ENCODE data around the gene KCNK6.

KCNK6 gene

GRCh38 chr19:38277969-38278680 lies 41.5 kb upstream of the KCNK6 start:
- no peak for DNase-seq
- 86% methylated on average over 9 of the region's 9 CpGs for WGBS (ENCODE audit: insufficient coverage)
- POLR2A ChIA-PET: no interaction called here
- no peak overlapping the region for H3K4me3 ChIP-seq (ENCODE audit: control insufficient read depth in 1 of 7, extremely low read depth in 1 of 7, insufficient read depth in 4 of 7, low read depth in 2 of 7, low read length in 6 of 7)
- no peaks in the 10 kb centered on the region for H3K27me3 ChIP-seq (replicated peaks in 2 of 5; ENCODE audit: control insufficient read depth in 4 of 5, insufficient read depth in 5 of 5, low read length in 4 of 5)
- peaks cover 0 to 16% (median 9%) of the 10 kb centered on the region in 4 experiments for H3K36me3 ChIP-seq (ENCODE audit: control insufficient read depth in 4 of 4, insufficient read depth in 4 of 4, low read length in 3 of 4)
- peaks cover 0 to 22% (median 5%) of the 10 kb centered on the region in 4 experiments for H3K4me1 ChIP-seq (ENCODE audit: control extremely low read depth in 1 of 4, control insufficient read depth in 4 of 4, insufficient read depth in 4 of 4, low read length in 3 of 4)
- CTCF ChIA-PET: interaction anchor here (0.7 to 3.1 kb wide), 8 partner anchors 8 to 54 kb away, joined by 3 to 9 read pairs (median 4); partner anchors contain the start of gene PPP1R14A
- no peaks in the 10 kb centered on the region for H3K9me3 ChIP-seq (ENCODE audit: control extremely low read depth in 1 of 5, control insufficient read depth in 4 of 5, insufficient read depth in 2 of 5, low read depth in 1 of 5, low read length in 4 of 5)
- no peak overlapping the region for H3K27ac ChIP-seq (ENCODE audit: insufficient read depth in 1 of 2, low read depth in 1 of 2, low read length in 2 of 2, poor library complexity in 1 of 2, severe bottlenecking in 2 of 2)

DNA sequence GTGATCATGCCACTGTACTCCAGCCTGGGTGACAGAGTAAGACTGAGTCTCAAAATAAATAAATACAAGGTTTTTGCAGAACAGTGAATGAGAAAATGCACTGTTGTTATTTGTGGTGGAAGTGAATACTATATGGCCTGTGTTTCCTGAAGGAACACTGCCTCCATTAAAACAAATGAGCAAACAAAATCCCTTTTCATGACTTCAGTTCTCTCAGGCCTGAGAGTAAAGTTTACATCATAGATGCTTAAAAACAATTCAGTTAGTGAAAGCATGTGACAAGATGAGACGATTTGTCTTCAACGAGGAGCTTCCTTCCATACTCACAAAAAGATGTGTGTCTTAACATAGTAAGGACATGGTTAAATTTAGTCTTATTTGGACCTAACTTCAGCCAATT lies 40.9 kb upstream of the KCNK6 start:
- CTCF ChIA-PET: interaction anchor here (1.5 to 1.7 kb wide), 2 partner anchors 19 to 53 kb away, joined by 3 read pairs; no protein-coding TSS in a partner anchor
- WGBS (ENCODE audit: insufficient coverage): no CpG with 5 or more reads among the region's 2 CpGs

DNA sequence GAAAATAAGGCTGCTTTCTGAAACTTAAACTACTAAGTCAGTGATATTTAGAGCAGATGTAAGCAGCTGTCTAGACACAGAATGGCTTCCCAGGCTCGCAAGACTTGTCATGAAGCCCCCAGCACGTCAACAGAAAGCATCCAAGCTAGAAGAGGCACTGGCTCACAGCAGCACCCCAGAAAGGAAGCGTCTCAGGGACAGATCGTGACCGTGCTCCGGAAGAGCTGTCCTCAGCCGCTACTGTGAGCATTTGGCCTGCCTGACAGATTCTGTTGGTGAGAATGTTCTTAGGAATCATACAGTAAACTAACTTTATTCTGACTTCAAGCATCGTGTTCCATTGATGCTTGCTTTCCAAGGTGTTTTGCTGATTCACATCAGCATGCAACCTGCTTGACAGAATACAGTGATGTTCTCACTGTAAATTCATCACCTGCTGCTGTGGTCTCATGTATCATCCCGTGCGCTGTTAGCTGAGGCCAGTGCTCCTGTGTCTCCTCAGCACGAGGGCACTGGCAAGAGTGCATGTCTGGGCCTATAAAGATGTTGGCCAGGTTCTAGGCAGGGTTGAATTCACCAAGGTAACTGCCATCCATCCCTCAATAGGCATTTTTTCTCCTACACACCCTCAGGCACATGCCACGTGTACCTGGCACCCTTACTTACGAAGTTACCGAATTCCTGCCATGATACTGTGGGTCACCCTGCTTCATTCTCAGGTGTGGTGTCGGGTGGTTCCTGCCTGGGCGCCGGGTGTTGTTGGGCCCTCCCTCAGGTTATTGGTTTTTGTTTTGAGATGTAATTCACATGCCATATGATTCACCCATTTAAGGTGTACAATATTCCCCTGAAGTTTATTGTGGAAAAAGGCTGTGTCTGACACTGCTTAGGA lies 39.4 kb upstream of the KCNK6 start:
- Histone ChIP-seq H3K4me3 (ENCODE audit: control insufficient read depth in 1 of 7, extremely low read depth in 1 of 7, insufficient read depth in 4 of 7, low read depth in 2 of 7, low read length in 6 of 7) (no peak overlapping the region), H3K27ac (ENCODE audit: insufficient read depth in 1 of 2, low read depth in 1 of 2, low read length in 2 of 2, poor library complexity in 1 of 2, severe bottlenecking in 2 of 2) (no peak overlapping the region), H3K27me3 (replicated peaks in 2 of 5; ENCODE audit: control insufficient read depth in 4 of 5, insufficient read depth in 5 of 5, low read length in 4 of 5) (no peaks in the 10 kb centered on the region), H3K4me1 (ENCODE audit: control extremely low read depth in 1 of 4, control insufficient read depth in 4 of 4, insufficient read depth in 4 of 4, low read length in 3 of 4) (peaks cover 0 to 33% (median 24%) of the 10 kb centered on the region in 4 experiments), H3K9me3 (ENCODE audit: control extremely low read depth in 1 of 5, control insufficient read depth in 4 of 5, insufficient read depth in 2 of 5, low read depth in 1 of 5, low read length in 4 of 5) (no peaks in the 10 kb centered on the region), H3K36me3 (ENCODE audit: control insufficient read depth in 4 of 4, insufficient read depth in 4 of 4, low read length in 3 of 4) (peaks cover 0 to 19% (median 11%) of the 10 kb centered on the region in 4 experiments)
- no peak for DNase-seq
- 97% methylated on average over 8 of the region's 17 CpGs for WGBS (ENCODE audit: insufficient coverage)
- CTCF ChIA-PET: interaction anchor here (1.1 to 2.0 kb wide), 7 partner anchors 9 to 52 kb away, joined by 3 to 9 read pairs (median 4); no protein-coding TSS in a partner anchor
- POLR2A ChIA-PET: interaction anchor here (1.0 to 1.1 kb wide), 2 partner anchors 14 to 17 kb away, joined by 3 read pairs; no protein-coding TSS in a partner anchor

More for the DNA sequence above, 40.9 kb upstream of the KCNK6 start:
- H3K4me3 ChIP-seq (ENCODE audit: control insufficient read depth in 1 of 7, extremely low read depth in 1 of 7, insufficient read depth in 4 of 7, low read depth in 2 of 7, low read length in 6 of 7): no peak overlapping the region
- H3K4me1 ChIP-seq (ENCODE audit: control extremely low read depth in 1 of 4, control insufficient read depth in 4 of 4, insufficient read depth in 4 of 4, low read length in 3 of 4): peaks cover 0 to 27% (median 10%) of the 10 kb centered on the region in 4 experiments
- peaks cover 0 to 16% (median 9%) of the 10 kb centered on the region in 4 experiments for H3K36me3 ChIP-seq (ENCODE audit: control insufficient read depth in 4 of 4, insufficient read depth in 4 of 4, low read length in 3 of 4)
- no peaks in the 10 kb centered on the region for H3K27me3 ChIP-seq (replicated peaks in 2 of 5; ENCODE audit: control insufficient read depth in 4 of 5, insufficient read depth in 5 of 5, low read length in 4 of 5)
- DNase-seq: no peak
- no peaks in the 10 kb centered on the region for H3K9me3 ChIP-seq (ENCODE audit: control extremely low read depth in 1 of 5, control insufficient read depth in 4 of 5, insufficient read depth in 2 of 5, low read depth in 1 of 5, low read length in 4 of 5)
- POLR2A ChIA-PET: interaction anchor here (0.7 kb wide), 1 partner anchor 13 kb away, joined by 3 read pairs; no protein-coding TSS in a partner anchor
- no peak overlapping the region for H3K27ac ChIP-seq (ENCODE audit: insufficient read depth in 1 of 2, low read depth in 1 of 2, low read length in 2 of 2, poor library complexity in 1 of 2, severe bottlenecking in 2 of 2)

- ChIA-PET CTCF (interaction anchor here (0.6 to 2.4 kb wide), 5 partner anchors 16 to 38 kb away, joined by 3 to 9 read pairs (median 4); no protein-coding TSS in a partner anchor), POLR2A (interaction anchor here (1.1 kb wide), 1 partner anchor 16 kb away, joined by 4 read pairs; no protein-coding TSS in a partner anchor)
- H3K27ac ChIP-seq (ENCODE audit: insufficient read depth in 1 of 2, low read depth in 1 of 2, low read length in 2 of 2, poor library complexity in 1 of 2, severe bottlenecking in 2 of 2): no peak overlapping the region
- H3K36me3 ChIP-seq (ENCODE audit: control insufficient read depth in 4 of 4, insufficient read depth in 4 of 4, low read length in 3 of 4): peaks cover 0 to 28% (median 17%) of the 10 kb centered on the region in 4 experiments
- H3K4me1 ChIP-seq (ENCODE audit: control extremely low read depth in 1 of 4, control insufficient read depth in 4 of 4, insufficient read depth in 4 of 4, low read length in 3 of 4): peaks cover 0 to 34% (median 26%) of the 10 kb centered on the region in 4 experiments
- no peaks in the 10 kb centered on the region for H3K9me3 ChIP-seq (ENCODE audit: control extremely low read depth in 1 of 5, control insufficient read depth in 4 of 5, insufficient read depth in 2 of 5, low read depth in 1 of 5, low read length in 4 of 5)
- WGBS (ENCODE audit: insufficient coverage): 96% methylated on average over 4 of the region's 7 CpGs
- DNase-seq: no peak
- no peak overlapping the region for H3K4me3 ChIP-seq (ENCODE audit: control insufficient read depth in 1 of 7, extremely low read depth in 1 of 7, insufficient read depth in 4 of 7, low read depth in 2 of 7, low read length in 6 of 7)
- H3K27me3 ChIP-seq (replicated peaks in 2 of 5; ENCODE audit: control insufficient read depth in 4 of 5, insufficient read depth in 5 of 5, low read length in 4 of 5): no peaks in the 10 kb centered on the region
Observed at GRCh38 chr19:38281811-38282566, 37.7 kb upstream of the KCNK6 start.

- no peak overlapping the region for H3K4me3 ChIP-seq (ENCODE audit: control insufficient read depth in 1 of 7, extremely low read depth in 1 of 7, insufficient read depth in 4 of 7, low read depth in 2 of 7, low read length in 6 of 7)
- ChIA-PET POLR2A (no interaction called here), CTCF (interaction anchor here (0.7 to 2.4 kb wide), 3 partner anchors 11 to 146 kb away, joined by 3 to 7 read pairs (median 3); no protein-coding TSS in a partner anchor)
- peaks cover 0 to 40% (median 33%) of the 10 kb centered on the region in 4 experiments for H3K4me1 ChIP-seq (ENCODE audit: control extremely low read depth in 1 of 4, control insufficient read depth in 4 of 4, insufficient read depth in 4 of 4, low read length in 3 of 4)
- H3K36me3 ChIP-seq (ENCODE audit: control insufficient read depth in 4 of 4, insufficient read depth in 4 of 4, low read length in 3 of 4): peaks cover 2 to 35% (median 19%) of the 10 kb centered on the region in 4 experiments
- no peak overlapping the region for H3K27ac ChIP-seq (ENCODE audit: insufficient read depth in 1 of 2, low read depth in 1 of 2, low read length in 2 of 2, poor library complexity in 1 of 2, severe bottlenecking in 2 of 2)
- H3K27me3 ChIP-seq (replicated peaks in 2 of 5; ENCODE audit: control insufficient read depth in 4 of 5, insufficient read depth in 5 of 5, low read length in 4 of 5): no peaks in the 10 kb centered on the region
- WGBS (ENCODE audit: insufficient coverage): 93% methylated on average over 6 of the region's 8 CpGs
- no peak for DNase-seq
- no peaks in the 10 kb centered on the region for H3K9me3 ChIP-seq (ENCODE audit: control extremely low read depth in 1 of 5, control insufficient read depth in 4 of 5, insufficient read depth in 2 of 5, low read depth in 1 of 5, low read length in 4 of 5)
Observed at GRCh38 chr19:38283271-38283670, 36.4 kb upstream of the KCNK6 start.

DNA sequence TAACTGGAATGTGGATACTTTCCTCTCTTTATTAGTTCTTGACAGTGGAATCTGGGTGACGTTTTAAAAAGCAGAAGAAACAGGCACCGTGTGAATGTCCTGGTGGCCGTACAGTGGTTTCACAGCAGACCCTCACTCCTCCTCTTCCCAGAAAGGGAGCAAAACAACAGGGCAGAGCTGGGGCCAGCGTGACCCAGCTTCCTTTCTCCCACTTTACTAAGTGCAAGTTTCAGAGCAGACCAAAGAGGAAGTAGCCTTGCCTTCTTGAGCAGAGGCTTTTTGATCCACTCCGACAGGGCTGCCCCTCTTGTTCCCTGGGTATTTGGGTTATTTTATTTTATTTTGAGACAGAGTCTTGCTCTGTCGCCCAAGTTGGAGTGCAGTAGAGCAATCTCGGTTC lies 35.2 kb upstream of the KCNK6 start:
- Histone ChIP-seq H3K27me3 (replicated peaks in 2 of 5; ENCODE audit: control insufficient read depth in 4 of 5, insufficient read depth in 5 of 5, low read length in 4 of 5) (no peaks in the 10 kb centered on the region), H3K9me3 (ENCODE audit: control extremely low read depth in 1 of 5, control insufficient read depth in 4 of 5, insufficient read depth in 2 of 5, low read depth in 1 of 5, low read length in 4 of 5) (no peaks in the 10 kb centered on the region), H3K4me1 (ENCODE audit: control extremely low read depth in 1 of 4, control insufficient read depth in 4 of 4, insufficient read depth in 4 of 4, low read length in 3 of 4) (peaks cover 0 to 40% (median 33%) of the 10 kb centered on the region in 4 experiments), H3K27ac (ENCODE audit: insufficient read depth in 1 of 2, low read depth in 1 of 2, low read length in 2 of 2, poor library complexity in 1 of 2, severe bottlenecking in 2 of 2) (peak overlapping the region in 1 of 2 experiments; percentile 54), H3K4me3 (ENCODE audit: control insufficient read depth in 1 of 7, extremely low read depth in 1 of 7, insufficient read depth in 4 of 7, low read depth in 2 of 7, low read length in 6 of 7) (peak overlapping the region in 3 of 7 experiments; percentile 7 to 45 (median 19)), H3K36me3 (ENCODE audit: control insufficient read depth in 4 of 4, insufficient read depth in 4 of 4, low read length in 3 of 4) (peaks cover 6 to 43% (median 26%) of the 10 kb centered on the region in 4 experiments)
- POLR2A ChIA-PET: no interaction called here
- DNase-seq: peak in 2 of 3 donors; percentile 56 to 60
- 0% methylated on average over 4 of the region's 7 CpGs for WGBS (ENCODE audit: insufficient coverage)
- CTCF ChIA-PET: interaction anchor here (1.2 to 2.4 kb wide), 6 partner anchors 12 to 40 kb away, joined by 3 to 7 read pairs (median 5); partner anchors contain the start of gene SPINT2
